Measurements from ENCODE around the gene RAB39A. TPM values are rescaled to one million over a fixed set of nuclear protein-coding genes. Genes with fewer than 3 reads are reported as not detected.
"Not testable (repeated sequence)": the region's sequence is repeated elsewhere in the genome, so short reads cannot be mapped to it uniquely, and the experiment has no call there.

Gene RAB39A
- under 1 TPM in 1 of 2 experiments, not detected in 1; 0.15 TPM for total RNA-seq

DNA sequence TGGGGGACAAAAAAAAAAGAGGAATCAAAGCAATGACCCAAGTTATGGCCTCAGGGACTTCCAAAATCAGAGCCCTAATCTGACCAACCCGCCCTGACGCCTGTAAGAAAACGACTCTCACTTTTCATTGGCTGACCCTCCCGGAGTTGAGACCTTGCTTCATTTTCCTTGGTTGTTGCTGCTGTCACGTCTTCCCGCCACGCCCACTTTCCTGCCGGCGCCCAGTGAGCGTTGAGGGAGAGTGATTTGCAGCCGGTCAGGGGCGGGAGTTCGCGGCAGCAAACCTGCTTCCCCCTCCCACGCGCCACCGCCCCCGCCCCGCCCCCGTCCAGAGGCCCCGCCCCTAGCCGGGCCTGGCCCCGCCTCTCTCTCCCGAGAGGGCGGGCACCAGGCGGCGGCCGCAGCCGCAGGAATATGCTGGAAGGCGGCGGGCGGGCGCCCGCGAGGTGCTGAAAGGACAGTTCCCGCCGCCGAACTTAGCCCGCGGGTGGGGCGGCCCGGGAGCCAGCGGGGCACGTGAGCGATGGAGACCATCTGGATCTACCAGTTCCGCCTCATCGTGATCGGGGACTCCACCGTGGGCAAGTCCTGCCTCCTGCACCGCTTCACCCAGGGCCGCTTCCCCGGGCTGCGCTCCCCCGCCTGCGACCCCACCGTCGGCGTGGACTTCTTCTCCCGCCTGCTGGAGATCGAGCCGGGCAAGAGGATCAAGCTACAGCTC is at the start of gene RAB39A:
RAB39A (plus strand) TSS at position 403 of the 721 bp plus-strand sequence; CDS start at position 524, 121 bp downstream.
- Mint-ChIP-seq H3K4me3 (peak within 1 kb of the TSS; percentile 69), H3K9me3 (no peaks in the 10 kb centered on the region), H3K27me3 (peaks cover 34% of the 10 kb centered on the region), H3K4me1 (peaks cover 14% of the 10 kb centered on the region), H3K27ac (no peak within 1 kb of the TSS), H3K36me3 (ENCODE audit: low read depth) (no peaks in the 10 kb centered on the region)
- ChIA-PET POLR2A (no interaction called here), CTCF (no interaction called here)
- DNase-seq, result peak; percentile 87

GRCh38 chr11:107881471-107881870 is 46.8 kb upstream of the RAB39A start:
- POLR2A ChIA-PET; H3K27ac Mint-ChIP-seq; H3K27me3 Mint-ChIP-seq; H3K4me1 Mint-ChIP-seq; H3K36me3 Mint-ChIP-seq (ENCODE audit: low read depth); DNase-seq; H3K4me3 Mint-ChIP-seq; H3K9me3 Mint-ChIP-seq: not testable (repeated sequence)
- CTCF ChIA-PET, result interaction anchor here (1.0 to 1.6 kb wide), 2 partner anchors 12 to 907 kb away, joined by 3 to 4 read pairs; no protein-coding TSS in a partner anchor

DNA sequence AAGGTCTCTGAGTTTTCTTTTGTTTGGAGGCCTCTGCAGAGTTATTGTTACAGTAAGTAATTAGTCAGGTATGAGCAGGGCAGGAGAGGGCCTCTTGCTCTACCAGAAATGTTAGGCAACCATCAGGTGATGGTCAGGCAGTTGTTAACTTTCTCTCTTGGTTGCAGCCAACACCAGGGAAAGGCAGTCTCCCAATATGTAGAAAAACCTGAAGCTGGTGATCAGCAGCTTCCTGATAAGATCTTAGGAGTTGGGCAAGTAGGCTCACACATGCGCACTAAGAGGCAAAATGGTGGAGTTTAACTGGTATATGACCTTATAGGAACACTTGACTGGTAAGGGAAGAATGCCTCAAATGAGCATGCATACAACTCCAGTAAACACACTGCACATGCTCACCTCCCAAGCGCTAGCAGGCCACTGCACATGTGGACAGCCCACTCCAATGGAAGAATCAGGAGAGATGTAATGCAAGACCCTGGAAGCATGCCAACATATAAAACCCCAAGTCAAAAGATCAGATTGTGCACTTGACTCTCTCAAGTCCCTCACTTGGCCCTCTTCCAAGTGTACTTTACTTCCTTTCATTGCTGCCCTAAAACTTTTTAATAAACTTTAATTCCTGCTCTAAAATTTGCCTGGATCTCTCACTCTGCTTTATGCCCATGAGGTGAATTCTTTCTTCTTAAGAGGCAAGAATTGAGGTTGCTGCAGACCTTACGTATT is 46.0 kb upstream of the RAB39A start:
- Mint-ChIP-seq H3K9me3 (no peaks in the 10 kb centered on the region), H3K4me1 (no peaks in the 10 kb centered on the region), H3K36me3 (ENCODE audit: low read depth) (no peaks in the 10 kb centered on the region), H3K27me3 (peaks cover 2% of the 10 kb centered on the region), H3K4me3 (no peak overlapping the region), H3K27ac (no peak overlapping the region)
- ChIA-PET POLR2A (no interaction called here), CTCF (interaction anchor here (1.0 to 1.6 kb wide), 2 partner anchors 13 to 906 kb away, joined by 3 to 4 read pairs; no protein-coding TSS in a partner anchor)
- DNase-seq, result no peak

GRCh38 chr11:107898270-107898669 is 30.0 kb upstream of the RAB39A start:
- Mint-ChIP-seq H3K4me1 (no peaks in the 10 kb centered on the region), H3K27ac (no peak overlapping the region), H3K4me3 (no peak overlapping the region), H3K9me3 (no peaks in the 10 kb centered on the region), H3K27me3 (peaks cover 14% of the 10 kb centered on the region), H3K36me3 (ENCODE audit: low read depth) (no peaks in the 10 kb centered on the region)
- DNase-seq, result no peak
- POLR2A ChIA-PET, result no interaction called here
- CTCF ChIA-PET, result interaction anchor here (0.9 to 1.3 kb wide), 3 partner anchors 13 to 209 kb away, joined by 3 read pairs; no protein-coding TSS in a partner anchor

DNA sequence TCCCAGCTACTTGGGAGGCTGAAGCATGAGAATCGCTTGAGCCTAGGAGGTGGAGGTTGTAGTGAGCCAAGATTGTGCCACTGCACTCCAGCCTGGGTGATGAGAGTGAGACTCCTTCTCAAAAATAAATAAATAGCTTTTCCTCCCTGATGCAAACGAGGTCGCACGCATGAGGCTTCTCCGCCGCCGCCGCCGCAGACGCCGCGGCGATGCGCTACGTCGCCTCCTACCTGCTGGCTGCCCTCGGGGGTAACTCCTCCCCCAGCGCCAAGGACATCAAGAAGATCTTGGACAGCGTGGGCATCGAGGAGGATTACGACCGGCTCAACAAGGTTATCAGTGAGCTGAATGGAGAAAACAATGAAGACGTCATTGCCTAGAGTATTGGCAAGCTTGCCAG is 20.0 kb upstream of the RAB39A start:
- H3K36me3 Mint-ChIP-seq (ENCODE audit: low read depth), result no peaks in the 10 kb centered on the region
- no peak for DNase-seq
- peaks cover 17% of the 10 kb centered on the region for H3K27me3 Mint-ChIP-seq
- CTCF ChIA-PET, result no interaction called here
- H3K27ac Mint-ChIP-seq, result no peak overlapping the region
- H3K4me1 Mint-ChIP-seq, result no peaks in the 10 kb centered on the region
- POLR2A ChIA-PET, result no interaction called here
- H3K9me3 Mint-ChIP-seq, result no peaks in the 10 kb centered on the region
- H3K4me3 Mint-ChIP-seq, result no peak overlapping the region

- POLR2A ChIA-PET; H3K4me1 Mint-ChIP-seq; CTCF ChIA-PET; H3K27ac Mint-ChIP-seq; H3K4me3 Mint-ChIP-seq; H3K36me3 Mint-ChIP-seq (ENCODE audit: low read depth); H3K9me3 Mint-ChIP-seq; DNase-seq: not testable (repeated sequence)
- peaks cover 18% of the 10 kb centered on the region for H3K27me3 Mint-ChIP-seq
These were observed 15.8 kb upstream of the RAB39A start for GRCh38 chr11:107912415-107912814.

- no peak overlapping the region for H3K27ac Mint-ChIP-seq
- no peaks in the 10 kb centered on the region for H3K4me1 Mint-ChIP-seq
- no peak overlapping the region for H3K4me3 Mint-ChIP-seq
- H3K36me3 Mint-ChIP-seq (ENCODE audit: low read depth), result no peaks in the 10 kb centered on the region
- DNase-seq, result no peak
- ChIA-PET POLR2A (no interaction called here), CTCF (no interaction called here)
- H3K27me3 Mint-ChIP-seq, result peaks cover 6% of the 10 kb centered on the region
- H3K9me3 Mint-ChIP-seq, result no peaks in the 10 kb centered on the region
These were observed 13.0 kb upstream of the RAB39A start for GRCh38 chr11:107915229-107915628.

DNA sequence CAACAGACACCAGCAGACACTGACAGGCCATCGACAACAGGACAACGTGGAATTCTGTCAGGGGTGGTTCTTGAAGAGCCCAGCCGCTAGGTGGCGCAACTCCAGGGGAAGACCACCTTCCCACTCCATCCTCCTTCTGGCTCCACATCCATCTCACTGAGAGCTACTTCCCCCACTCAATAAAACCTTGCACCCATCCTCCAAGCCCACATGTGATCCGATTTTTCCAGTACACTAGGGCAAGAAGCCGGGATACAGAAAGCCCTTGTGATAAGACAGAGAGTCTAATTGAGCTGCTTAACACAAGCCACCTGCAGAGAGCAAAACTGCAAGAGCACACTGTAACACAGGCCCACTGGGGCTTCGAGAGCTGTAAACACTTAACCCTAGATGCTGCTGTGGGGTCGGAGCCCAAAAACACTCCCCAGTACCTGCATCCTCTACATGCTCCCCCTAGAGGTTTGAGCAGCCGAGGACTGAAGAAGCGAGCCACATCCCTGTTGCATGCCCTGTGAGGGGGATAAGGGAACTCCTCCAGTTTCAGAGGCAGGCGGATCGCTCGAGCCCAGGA is 11.5 kb upstream of the RAB39A start:
- H3K27me3 Mint-ChIP-seq, result peaks cover 6% of the 10 kb centered on the region
- H3K4me1 Mint-ChIP-seq, result no peaks in the 10 kb centered on the region
- no peaks in the 10 kb centered on the region for H3K9me3 Mint-ChIP-seq
- ChIA-PET CTCF (interaction anchor here (0.7 kb wide), 1 partner anchor 10 kb away, joined by 3 read pairs; no protein-coding TSS in a partner anchor), POLR2A (no interaction called here)
- H3K27ac Mint-ChIP-seq, result no peak overlapping the region
- peak; percentile 24 for DNase-seq
- H3K36me3 Mint-ChIP-seq (ENCODE audit: low read depth), result no peaks in the 10 kb centered on the region
- no peak overlapping the region for H3K4me3 Mint-ChIP-seq

DNA sequence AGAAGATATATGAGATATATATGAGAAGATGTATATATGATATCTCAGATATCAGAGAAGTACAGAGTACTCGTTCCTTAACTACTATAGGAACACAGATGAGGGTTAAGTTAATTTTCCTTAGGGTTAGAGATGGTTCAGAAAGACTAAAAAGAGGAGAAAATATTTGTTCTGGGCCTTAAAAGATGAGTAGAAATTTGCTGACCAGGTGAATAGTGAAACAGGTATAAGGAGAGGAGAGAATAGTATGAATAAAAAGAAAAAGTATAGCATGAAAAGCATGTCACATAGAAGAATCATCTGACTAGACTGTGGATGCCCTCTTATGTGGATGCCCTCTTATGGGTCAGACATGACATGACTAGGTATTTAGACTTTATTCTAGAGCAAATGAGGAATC is 6.3 kb upstream of the RAB39A start:
- ChIA-PET POLR2A (no interaction called here), CTCF (no interaction called here)
- Mint-ChIP-seq H3K9me3 (no peaks in the 10 kb centered on the region), H3K4me1 (peaks cover 2% of the 10 kb centered on the region), H3K4me3 (no peak overlapping the region), H3K36me3 (ENCODE audit: low read depth) (no peaks in the 10 kb centered on the region), H3K27me3 (peaks cover 25% of the 10 kb centered on the region), H3K27ac (no peak overlapping the region)
- no peak for DNase-seq

- H3K4me1 Mint-ChIP-seq; H3K9me3 Mint-ChIP-seq; H3K4me3 Mint-ChIP-seq; CTCF ChIA-PET; POLR2A ChIA-PET; DNase-seq; H3K27ac Mint-ChIP-seq; H3K36me3 Mint-ChIP-seq (ENCODE audit: low read depth): not testable (repeated sequence)
- peaks cover 25% of the 10 kb centered on the region for H3K27me3 Mint-ChIP-seq
These were observed 4.7 kb upstream of the RAB39A start for GRCh38 chr11:107923519-107923918.

GRCh38 chr11:107924306-107924705 is 3.9 kb upstream of the RAB39A start:
- Mint-ChIP-seq H3K27me3 (peaks cover 31% of the 10 kb centered on the region), H3K4me1 (peaks cover 14% of the 10 kb centered on the region), H3K9me3 (no peaks in the 10 kb centered on the region), H3K4me3 (no peak overlapping the region), H3K36me3 (ENCODE audit: low read depth) (no peaks in the 10 kb centered on the region), H3K27ac (no peak overlapping the region)
- CTCF ChIA-PET, result interaction anchor here (0.6 kb wide), 1 partner anchor 14 kb away, joined by 3 read pairs; no protein-coding TSS in a partner anchor
- DNase-seq, result no peak
- POLR2A ChIA-PET, result no interaction called here

- H3K27ac Mint-ChIP-seq, result no peak overlapping the region
- DNase-seq, result no peak
- peaks cover 14% of the 10 kb centered on the region for H3K4me1 Mint-ChIP-seq
- ChIA-PET POLR2A (no interaction called here), CTCF (no interaction called here)
- no peaks in the 10 kb centered on the region for H3K36me3 Mint-ChIP-seq (ENCODE audit: low read depth)
- peak overlapping the region; percentile 62 for H3K4me3 Mint-ChIP-seq
- peaks cover 39% of the 10 kb centered on the region for H3K27me3 Mint-ChIP-seq
- H3K9me3 Mint-ChIP-seq, result no peaks in the 10 kb centered on the region
These were observed 689 bp upstream of the RAB39A start for GRCh38 chr11:107927559-107927958.

DNA sequence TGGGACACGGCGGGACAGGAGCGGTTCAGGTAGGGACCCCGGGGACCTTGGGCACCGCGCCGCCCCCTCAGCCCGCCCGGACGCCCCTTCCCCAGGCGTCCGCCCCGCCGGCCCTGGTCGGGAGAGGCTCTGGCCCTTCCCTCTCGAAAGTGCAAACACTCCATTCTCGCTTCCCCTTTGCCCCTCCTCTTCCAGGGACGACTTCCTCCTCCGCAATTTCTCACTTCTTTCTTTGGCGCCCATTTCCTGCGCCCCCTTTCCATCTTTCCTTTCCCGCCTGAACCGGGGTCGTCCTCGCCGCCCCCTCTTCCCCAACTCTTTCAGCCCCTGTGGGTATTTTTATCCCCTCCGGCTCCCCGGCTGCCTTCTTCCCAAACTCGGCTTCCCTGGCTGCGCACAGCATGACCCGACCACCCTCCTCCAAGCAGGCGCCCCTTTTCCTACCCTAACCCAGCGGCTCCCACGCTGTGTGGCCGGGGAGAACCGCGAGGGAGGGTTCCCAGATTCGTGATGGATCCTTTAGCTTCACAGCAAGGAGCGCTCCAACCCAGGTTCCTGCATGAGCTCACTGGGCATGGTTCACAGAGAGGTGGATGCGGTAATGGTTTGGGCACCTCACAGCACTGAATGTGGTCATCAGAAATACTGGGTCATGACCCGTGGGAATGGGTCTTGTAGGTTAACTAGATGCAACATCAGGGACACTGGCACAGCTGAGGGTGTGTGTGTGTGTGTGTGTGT is 689 bp downstream of the RAB39A start:
- Mint-ChIP-seq H3K27ac (no peak overlapping the region), H3K9me3 (no peaks in the 10 kb centered on the region), H3K4me1 (peaks cover 14% of the 10 kb centered on the region), H3K27me3 (peaks cover 29% of the 10 kb centered on the region), H3K4me3 (peak overlapping the region; percentile 69), H3K36me3 (ENCODE audit: low read depth) (no peaks in the 10 kb centered on the region)
- peak; percentile 6 for DNase-seq
- ChIA-PET CTCF (no interaction called here), POLR2A (no interaction called here)

All from activated CD4-positive, alpha-beta T cell treated with anti-CD3 and anti-CD28 coated beads, Interleukin-2, amount 10 ng/mL, durations not matched to agents 7 days and 5 days (primary cell).